Lower leg skin (tissue), 4 donors: ENCODE data around the gene TAMALIN. TPM values are rescaled to one million over a fixed set of nuclear protein-coding genes. Genes with fewer than 3 reads are reported as not detected.

ENCODE experiments used
- DNase-seq, 2 donors: peaks; one replicate each; pipeline ENCODE4 v3.0.0-alpha.2; 2019; ENCODE audit warnings: low spot score in 2 of 2
- H3K4me3 ChIP-seq: fragments of 200-600 bp; sonication (generic); 2 replicates; pipeline ENCODE4 v1.5.1; 2017; ENCODE audit warnings: mild to moderate bottlenecking, low read depth; ENCODE audit not compliant: poor library complexity, severe bottlenecking
- POLR2A ChIP-seq, 2 donors: fragments of 450-650 bp; IDR thresholded peaks; one replicate each; pipeline ENCODE4 v1.6.1; 2016 to 2017; ENCODE audit warnings: antibody characterized with exemption in 2 of 2, mild to moderate bottlenecking in 1 of 2, moderate library complexity in 1 of 2
- WGBS, 2 donors: methylation state at CpG; one replicate each; pipeline ENCODE4 v1.1.5; 2018; 5-methylcytosine and 5-hydroxymethylcytosine counted together
- intact Hi-C: fragments of 100-400 bp; cut with DNase I; formaldehyde crosslinking; loops from one replicate; pipeline ENCODE4 v1.15.0; 2023; ENCODE audit warnings: low total_unique reads
- total RNA-seq, 4 donors: library from RNA; depleted of rRNA; stranded (reverse); fragments of >200 nt; gene quantifications; one replicate each; pipeline ENCODE4 v1.1.0, GENCODE V29; 2016
- TF ChIP-seq, protein P1 (sequence below), 3 donors: fragments of 450-650 bp; IDR thresholded peaks; one replicate each; pipeline ENCODE4 v1.5.1; 2016; ENCODE audit warnings: antibody characterized with exemption in 3 of 3, mild to moderate bottlenecking in 3 of 3, moderate library complexity in 2 of 3

Gene TAMALIN
- total RNA-seq, 4 donors from 2014 or later = 14.6 to 34.2 (median 25.9) TPM

DNA sequence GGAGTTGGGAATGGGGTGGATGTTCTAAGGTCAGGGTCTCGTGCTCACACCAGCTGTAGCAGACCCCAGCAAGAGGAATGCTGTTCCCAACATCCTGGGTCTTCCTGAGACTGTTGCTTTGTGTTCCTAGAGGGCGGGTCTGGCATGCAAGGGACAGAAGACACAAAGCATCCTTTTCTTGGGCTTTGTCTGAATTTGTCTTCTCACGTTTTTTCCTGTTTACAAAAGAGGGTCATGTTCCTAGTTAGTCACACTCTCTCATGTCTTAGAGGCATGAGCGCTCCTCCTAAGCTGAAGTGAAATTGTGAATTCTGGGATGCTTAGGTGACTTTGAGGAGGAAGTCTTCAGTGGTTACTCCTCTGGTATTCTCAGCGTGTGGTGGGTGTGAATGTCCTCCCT, 9.6 kb upstream of the TAMALIN start:
- no peak overlapping the region for H3K4me3 ChIP-seq
- 86 to 87% methylated on average over 5 of the region's 5 CpGs for whole genome bisulfite sequencing, 2 donors
- TF ChIP-seq, protein P1, sequence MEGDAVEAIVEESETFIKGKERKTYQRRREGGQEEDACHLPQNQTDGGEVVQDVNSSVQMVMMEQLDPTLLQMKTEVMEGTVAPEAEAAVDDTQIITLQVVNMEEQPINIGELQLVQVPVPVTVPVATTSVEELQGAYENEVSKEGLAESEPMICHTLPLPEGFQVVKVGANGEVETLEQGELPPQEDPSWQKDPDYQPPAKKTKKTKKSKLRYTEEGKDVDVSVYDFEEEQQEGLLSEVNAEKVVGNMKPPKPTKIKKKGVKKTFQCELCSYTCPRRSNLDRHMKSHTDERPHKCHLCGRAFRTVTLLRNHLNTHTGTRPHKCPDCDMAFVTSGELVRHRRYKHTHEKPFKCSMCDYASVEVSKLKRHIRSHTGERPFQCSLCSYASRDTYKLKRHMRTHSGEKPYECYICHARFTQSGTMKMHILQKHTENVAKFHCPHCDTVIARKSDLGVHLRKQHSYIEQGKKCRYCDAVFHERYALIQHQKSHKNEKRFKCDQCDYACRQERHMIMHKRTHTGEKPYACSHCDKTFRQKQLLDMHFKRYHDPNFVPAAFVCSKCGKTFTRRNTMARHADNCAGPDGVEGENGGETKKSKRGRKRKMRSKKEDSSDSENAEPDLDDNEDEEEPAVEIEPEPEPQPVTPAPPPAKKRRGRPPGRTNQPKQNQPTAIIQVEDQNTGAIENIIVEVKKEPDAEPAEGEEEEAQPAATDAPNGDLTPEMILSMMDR (IDR thresholded peaks at IDR 0.05) = no peak
- TF ChIP-seq POLR2A (IDR thresholded peaks at IDR 0.05) = no peak
- intact Hi-C loops = no loop called here
- no peak for DNase-seq

DNA sequence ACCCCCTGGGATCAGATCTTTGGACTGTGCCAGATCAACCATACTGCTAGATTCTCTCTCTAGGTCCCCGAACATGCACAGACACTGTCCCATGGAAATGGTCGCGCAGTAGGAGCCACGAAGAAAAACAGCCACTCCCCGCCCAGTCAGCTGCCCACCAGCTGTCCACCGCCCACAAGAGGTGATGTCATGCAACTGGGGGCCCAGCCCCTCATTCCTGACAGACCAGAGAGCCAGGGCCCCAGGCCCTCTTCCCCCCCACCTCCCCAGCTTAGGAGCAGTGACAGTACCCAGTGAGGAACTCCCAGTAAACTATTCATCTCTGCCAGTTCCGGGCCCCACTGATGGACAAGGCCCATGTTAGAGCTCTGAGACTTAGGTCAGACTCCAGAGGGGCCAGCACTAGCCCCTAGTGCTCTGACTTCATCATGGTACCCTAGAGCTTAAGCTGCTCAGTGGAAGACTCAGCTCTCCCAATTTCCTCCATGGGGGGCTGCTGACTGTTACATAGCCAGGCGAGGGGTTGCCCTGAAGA, 3.7 kb upstream of the TAMALIN start:
- DNase-seq = no peak
- H3K4me3 ChIP-seq = no peak overlapping the region
- intact Hi-C loops = no loop called here
- TF ChIP-seq, protein P1 (IDR thresholded peaks at IDR 0.05) = no peak
- TF ChIP-seq POLR2A (IDR thresholded peaks at IDR 0.05) = no peak
- WGBS, 2 donors = 81 to 83% methylated on average over 8 of the region's 8 CpGs

DNA sequence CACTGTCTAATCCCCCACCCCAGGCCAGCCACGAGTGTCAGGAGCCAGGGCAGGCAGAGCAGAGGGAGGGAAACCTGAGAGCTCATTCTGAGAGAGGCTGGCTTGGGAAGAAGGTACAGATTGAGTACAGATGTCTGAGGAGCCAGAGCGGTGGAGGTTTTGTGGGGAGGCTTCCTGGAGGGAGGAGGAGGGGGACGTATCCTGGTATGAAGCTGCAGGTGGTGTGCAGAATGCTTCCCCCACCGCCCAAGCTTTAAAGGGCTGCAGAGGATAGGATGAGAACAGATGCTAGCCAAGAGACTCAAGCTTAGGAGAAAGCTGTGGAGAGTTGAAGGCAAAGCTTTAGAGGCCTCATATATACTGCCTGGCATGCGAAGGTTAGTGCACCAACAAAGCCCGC, 3.2 kb upstream of the TAMALIN start:
- WGBS, 2 donors = 72 to 82% methylated on average over 6 of the region's 6 CpGs
- DNase-seq = no peak
- TF ChIP-seq POLR2A (IDR thresholded peaks at IDR 0.05) = no peak
- TF ChIP-seq, protein P1 (IDR thresholded peaks at IDR 0.05) = no peak
- intact Hi-C loops = no loop called here
- no peak overlapping the region for H3K4me3 ChIP-seq

DNA sequence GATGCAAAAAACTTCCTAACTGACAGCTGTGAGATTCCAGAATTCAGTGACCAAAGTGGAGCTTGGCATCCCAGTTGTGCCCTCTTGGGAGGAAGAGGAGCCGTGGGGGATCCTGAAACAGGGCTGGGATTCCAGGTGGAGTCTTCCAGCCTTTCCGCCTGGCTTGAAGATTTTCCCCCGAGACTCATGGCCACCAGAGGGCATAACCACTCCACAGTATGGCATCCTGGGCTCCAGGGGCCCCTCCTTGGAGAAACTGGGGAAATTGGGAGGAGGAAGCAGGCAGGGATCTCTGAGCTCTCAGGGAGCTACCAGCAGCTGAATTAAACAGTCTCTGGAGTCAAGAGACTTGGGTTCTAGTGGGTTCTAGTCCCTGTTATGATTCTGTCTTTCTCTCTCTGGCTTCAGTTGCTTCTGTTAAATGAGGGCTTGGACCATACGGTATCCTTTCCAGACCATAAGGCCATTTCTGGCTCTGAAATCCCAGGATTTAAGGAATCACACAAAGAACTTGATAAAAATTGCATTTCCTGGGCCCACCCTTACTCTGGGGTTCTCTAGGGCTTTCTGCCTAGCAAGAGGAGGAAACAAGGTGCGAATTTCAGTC, 2.6 kb upstream of the TAMALIN start:
- WGBS, 2 donors = 48 to 57% methylated on average over 5 of the region's 5 CpGs
- no peak for TF ChIP-seq POLR2A (IDR thresholded peaks at IDR 0.05)
- TF ChIP-seq, protein P1 (IDR thresholded peaks at IDR 0.05) = no peak
- intact Hi-C loops = no loop called here
- no peak overlapping the region for H3K4me3 ChIP-seq
- no peak for DNase-seq

DNA sequence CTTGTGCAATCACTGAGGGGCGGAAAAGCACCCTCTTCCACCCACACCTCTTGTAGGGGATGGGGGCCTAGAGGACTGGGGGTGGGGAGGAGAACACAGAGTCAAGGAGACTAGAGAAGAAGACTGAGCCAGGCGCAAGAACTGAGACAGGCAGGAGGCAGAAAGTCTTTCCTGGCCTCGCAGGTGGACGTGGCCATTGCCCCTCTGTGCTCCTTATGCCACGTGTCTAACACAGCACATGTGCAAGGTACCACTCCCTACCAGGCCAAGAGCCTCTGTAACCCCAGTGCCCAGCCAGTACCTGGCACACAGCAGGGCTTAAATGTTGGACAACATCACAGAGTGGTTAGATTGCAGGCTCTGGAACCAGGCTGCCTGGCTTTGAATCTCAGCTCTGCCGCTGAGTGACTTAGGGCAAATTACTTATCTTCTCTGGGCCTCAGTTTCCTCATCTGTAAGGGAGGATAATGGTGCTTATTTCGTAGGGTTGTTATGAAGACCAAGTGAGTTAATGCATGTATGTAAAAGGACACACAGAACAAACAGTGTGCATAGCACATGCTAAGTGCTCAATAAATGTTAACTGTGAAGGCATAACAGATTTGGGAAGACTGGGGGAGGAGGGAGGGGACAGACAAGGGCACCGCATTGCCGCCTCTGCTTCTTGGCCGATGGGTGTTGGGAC, 1.4 kb upstream of the TAMALIN start:
- no peak for TF ChIP-seq POLR2A (IDR thresholded peaks at IDR 0.05)
- TF ChIP-seq, protein P1 (IDR thresholded peaks at IDR 0.05) = no peak
- DNase-seq = no peak
- intact Hi-C loops = no loop called here
- H3K4me3 ChIP-seq = no peak overlapping the region
- 86 to 87% methylated on average over 10 of the region's 10 CpGs for WGBS, 2 donors
